Stimulated activated naive B cell treated with anti-CD40 and anti-IgM and Interleukin-4, amounts not matched to agents 10 μg/mL and 1 μg/mL and 100 μg/mL, for 72 hours (primary cell): Measurements from ENCODE around the gene MBNL3.

Experiments
- ATAC-seq, 2 donors: fragments of 150-1000 bp; cut with Tn5 transposase; replicated peaks; 2 replicates each; pipeline ENCODE4 v1.10.0; 2021; ENCODE audit warnings: moderate library complexity in 1 of 2
- DNase-seq: peaks from one replicate; pipeline ENCODE4 v3.0.0; 2021
- H3K27ac Mint-ChIP-seq: one replicate; pipeline ENCODE4 v1.8.0; 2022; ENCODE audit warnings: mild to moderate bottlenecking, mixed read lengths
- H3K27me3 Mint-ChIP-seq, 2 donors: one replicate each; pipeline ENCODE4 v1.8.0; 2022; ENCODE audit warnings: mixed read lengths in 2 of 2
- H3K36me3 Mint-ChIP-seq, 2 donors: one replicate each; pipeline ENCODE4 v1.8.0; 2022; ENCODE audit warnings: mixed read lengths in 2 of 2, mild to moderate bottlenecking in 1 of 2
- H3K4me1 Mint-ChIP-seq, 2 donors: one replicate each; pipeline ENCODE4 v1.8.0; 2022; ENCODE audit warnings: mixed read lengths in 2 of 2, mild to moderate bottlenecking in 1 of 2
- H3K4me3 Mint-ChIP-seq, 2 donors: one replicate each; pipeline ENCODE4 v1.8.0; 2022; ENCODE audit warnings: mild to moderate bottlenecking in 2 of 2, mixed read lengths in 2 of 2, moderate library complexity in 1 of 2
- H3K9me3 Mint-ChIP-seq, 2 donors: one replicate each; pipeline ENCODE4 v1.8.0; 2022; ENCODE audit warnings: mixed read lengths in 2 of 2, mild to moderate bottlenecking in 1 of 2

MBNL3 gene

DNA sequence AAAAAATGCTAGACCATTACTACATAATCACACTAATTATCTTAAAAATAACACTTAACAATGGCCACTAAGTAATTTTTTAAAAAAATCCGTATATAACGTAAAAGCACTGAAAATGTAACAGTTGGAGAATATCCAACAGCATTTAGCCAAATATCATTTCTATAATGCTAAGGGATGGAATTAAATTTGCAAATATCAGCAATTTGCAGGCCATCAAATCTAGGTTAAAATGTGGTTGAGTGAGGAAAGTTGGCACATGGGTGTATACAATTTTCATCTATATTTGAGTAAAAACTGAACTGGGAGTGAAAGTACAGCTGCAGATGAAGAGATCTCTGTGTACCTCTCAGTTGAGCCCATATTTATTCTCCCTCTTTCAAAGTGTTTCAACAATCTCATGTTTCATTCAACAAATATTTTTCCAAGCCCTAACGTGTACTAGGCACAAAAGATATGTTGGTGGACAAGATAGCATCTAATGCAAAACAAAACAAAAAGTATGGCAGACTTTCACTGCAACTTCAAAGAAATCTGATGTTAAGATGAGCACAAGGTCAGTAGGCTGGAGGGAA is 63.0 kb downstream of the MBNL3 start:
- Mint-ChIP-seq H3K27me3 (no peaks in the 10 kb centered on the region), H3K9me3 (no peaks in the 10 kb centered on the region), H3K36me3 (peaks cover 0 to 3% of the 10 kb centered on the region in 2 donors), H3K27ac (no peak overlapping the region), H3K4me1 (peaks cover 10 to 25% of the 10 kb centered on the region in 2 donors), H3K4me3 (no peak overlapping the region)
- DNase-seq (no peak), ATAC-seq (no peak)

DNA sequence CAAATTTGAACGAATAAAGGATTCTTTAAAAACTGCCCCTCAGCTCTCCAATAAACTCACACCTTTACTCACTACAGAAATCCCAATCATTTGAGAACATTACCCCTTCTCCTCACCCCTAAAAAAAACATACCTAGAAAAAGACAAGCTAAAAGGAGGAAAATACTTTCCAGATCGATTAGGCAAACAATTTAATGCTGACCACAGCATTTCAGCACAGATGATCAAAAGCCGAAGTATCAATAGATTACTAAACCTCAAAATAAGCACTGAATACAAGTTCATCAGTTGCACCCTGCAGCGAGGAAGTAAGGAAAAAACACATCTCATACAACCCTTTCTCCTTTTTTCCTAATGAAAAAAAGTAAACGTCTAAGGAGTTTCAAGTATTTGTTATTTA is 65.5 kb downstream of the MBNL3 start:
- Mint-ChIP-seq H3K4me3 (no peak overlapping the region), H3K27ac (peak overlapping the region; percentile 6), H3K27me3 (peaks cover 0 to 3% of the 10 kb centered on the region in 2 donors), H3K36me3 (peaks cover 3 to 4% of the 10 kb centered on the region in 2 donors), H3K4me1 (peaks cover 10 to 25% of the 10 kb centered on the region in 2 donors), H3K9me3 (no peaks in the 10 kb centered on the region)
- DNase-seq (no peak), ATAC-seq (no peak)

DNA sequence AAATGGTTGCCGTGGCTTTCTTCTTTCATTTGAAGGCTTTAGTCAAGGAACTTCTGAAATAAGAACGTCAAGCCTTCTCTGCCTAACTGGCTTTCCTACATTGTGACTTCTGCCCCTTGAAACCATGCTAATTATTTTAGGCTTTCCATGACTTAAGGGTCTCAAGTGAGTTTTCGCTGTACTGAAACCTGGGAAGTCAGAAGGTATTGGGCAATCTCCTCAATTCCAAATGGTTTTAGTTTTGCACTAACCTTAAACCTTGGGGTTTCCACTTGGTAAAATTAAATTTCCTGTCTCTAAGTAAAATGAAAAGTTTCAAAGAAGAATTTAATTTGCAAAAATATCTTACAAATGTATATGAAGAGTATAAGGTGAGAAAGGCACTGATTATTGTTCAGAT is 73.8 kb downstream of the MBNL3 start:
- Mint-ChIP-seq H3K27me3 (peaks cover 0 to 1% of the 10 kb centered on the region in 2 donors), H3K4me1 (peaks cover 7 to 23% of the 10 kb centered on the region in 2 donors), H3K4me3 (no peak overlapping the region), H3K27ac (no peak overlapping the region), H3K9me3 (no peaks in the 10 kb centered on the region), H3K36me3 (peaks cover 1 to 3% of the 10 kb centered on the region in 2 donors)
- DNase-seq (no peak), ATAC-seq (no peak)

DNA sequence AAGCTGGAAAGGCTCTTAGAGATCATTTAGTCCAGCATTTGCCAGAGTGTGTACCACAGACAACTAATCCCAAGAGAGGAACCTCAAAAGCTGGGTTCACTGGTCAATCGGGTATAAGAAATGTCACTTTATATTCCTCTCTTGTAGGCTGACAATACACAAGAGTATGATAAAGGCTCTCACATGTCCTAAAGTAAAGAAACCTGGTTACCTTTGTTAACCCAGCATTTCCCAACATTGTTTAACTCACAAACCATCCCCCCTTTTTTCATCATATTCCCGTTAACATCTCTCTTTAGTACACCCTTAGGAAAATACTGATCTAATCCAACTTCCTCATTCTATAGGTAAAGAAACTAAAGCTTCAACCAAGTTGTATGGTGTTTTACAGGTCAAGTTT is 74.4 kb downstream of the MBNL3 start:
- no peaks in the 10 kb centered on the region for H3K9me3 Mint-ChIP-seq
- H3K27me3 Mint-ChIP-seq, result no peaks in the 10 kb centered on the region
- H3K4me3 Mint-ChIP-seq, result no peak overlapping the region
- ATAC-seq, result no peak
- no peak overlapping the region for H3K27ac Mint-ChIP-seq
- peaks cover 8 to 25% of the 10 kb centered on the region in 2 donors for H3K4me1 Mint-ChIP-seq
- peaks cover 0 to 1% of the 10 kb centered on the region in 2 donors for H3K36me3 Mint-ChIP-seq
- no peak for DNase-seq

DNA sequence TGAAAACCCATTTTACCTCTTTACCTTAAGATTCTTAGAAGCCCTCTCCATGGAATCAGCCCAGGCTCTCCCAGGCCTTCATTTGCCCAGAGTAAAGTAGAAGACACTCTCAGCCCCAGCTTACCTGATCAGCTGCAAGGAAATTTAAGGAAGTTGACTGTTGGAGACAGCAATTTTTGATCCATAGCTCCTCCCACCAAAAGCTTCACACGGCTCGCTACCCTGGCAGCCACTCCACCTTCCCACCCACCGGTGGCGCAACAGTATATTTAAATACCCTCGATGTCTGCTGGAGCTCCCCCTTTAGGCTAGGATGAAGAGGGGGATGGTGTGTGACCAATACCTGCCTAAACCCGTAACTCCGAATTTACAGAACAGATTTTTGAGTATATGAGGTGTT is 75.4 kb downstream of the MBNL3 start:
- no peaks in the 10 kb centered on the region for H3K27me3 Mint-ChIP-seq
- ATAC-seq, result no peak
- peaks cover 0 to 1% of the 10 kb centered on the region in 2 donors for H3K36me3 Mint-ChIP-seq
- H3K4me1 Mint-ChIP-seq, result peaks cover 8 to 25% of the 10 kb centered on the region in 2 donors
- no peak overlapping the region for H3K27ac Mint-ChIP-seq
- DNase-seq, result no peak
- H3K4me3 Mint-ChIP-seq, result no peak overlapping the region
- no peaks in the 10 kb centered on the region for H3K9me3 Mint-ChIP-seq

DNA sequence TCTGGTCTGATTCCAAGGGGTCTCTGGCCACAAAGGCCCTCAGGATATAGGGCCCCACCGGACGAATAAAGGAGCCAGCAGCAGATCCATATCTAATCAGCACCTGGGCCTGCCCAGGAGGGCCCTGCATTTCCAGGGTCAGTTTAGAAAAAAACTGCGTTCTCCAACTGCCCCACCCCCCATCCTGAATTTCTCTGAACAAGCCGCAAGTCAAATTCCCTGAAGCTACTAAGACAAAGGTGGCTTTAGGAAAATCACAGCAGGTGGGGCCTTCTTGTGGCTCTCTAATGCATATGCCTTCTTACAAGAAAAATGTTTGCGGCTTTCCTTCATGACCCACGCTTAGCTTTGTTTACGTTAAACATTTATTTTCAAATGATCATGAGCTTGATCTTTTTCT is 76.6 kb downstream of the MBNL3 start:
- Mint-ChIP-seq H3K27me3 (no peaks in the 10 kb centered on the region), H3K4me3 (no peak overlapping the region), H3K9me3 (no peaks in the 10 kb centered on the region), H3K4me1 (peaks cover 12 to 29% of the 10 kb centered on the region in 2 donors), H3K27ac (no peak overlapping the region), H3K36me3 (peaks cover 0 to 1% of the 10 kb centered on the region in 2 donors)
- DNase-seq (no peak), ATAC-seq (no peak)

DNA sequence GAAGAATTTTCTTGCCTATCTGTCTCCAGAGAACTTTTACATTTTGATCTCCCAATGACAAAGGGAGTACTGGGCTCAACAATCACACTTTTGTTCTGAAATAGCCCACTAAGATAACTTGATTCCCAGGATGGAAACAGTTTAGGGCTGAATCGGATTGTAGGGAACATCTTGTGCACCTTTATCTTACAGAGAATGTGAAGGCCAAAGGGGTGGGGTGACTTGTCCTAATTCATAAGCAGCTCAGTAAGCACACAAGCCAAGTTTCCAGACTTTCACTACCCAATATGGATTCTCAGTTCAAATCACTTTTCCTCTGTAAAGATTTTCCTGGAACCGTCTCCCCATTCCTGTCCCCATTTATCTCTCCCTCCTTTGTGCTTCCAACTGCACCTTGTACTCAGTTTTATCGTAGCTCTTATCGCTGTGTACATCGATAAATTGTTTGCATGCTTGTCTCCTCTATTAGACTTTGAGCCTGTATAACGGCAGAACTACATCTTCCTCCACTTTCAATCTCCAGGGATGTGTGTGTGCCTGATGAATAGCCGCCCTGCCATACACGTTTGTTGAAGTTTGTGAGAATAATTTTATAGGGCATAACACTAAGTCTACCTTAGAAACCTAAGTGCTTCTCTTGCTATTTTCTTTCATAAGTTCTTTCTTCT is 77.4 kb downstream of the MBNL3 start:
- H3K4me1 Mint-ChIP-seq, result peaks cover 12 to 25% of the 10 kb centered on the region in 2 donors
- H3K27ac Mint-ChIP-seq, result no peak overlapping the region
- H3K9me3 Mint-ChIP-seq, result no peaks in the 10 kb centered on the region
- DNase-seq (no peak), ATAC-seq (no peak)
- H3K27me3 Mint-ChIP-seq, result no peaks in the 10 kb centered on the region
- peaks cover 0 to 1% of the 10 kb centered on the region in 2 donors for H3K36me3 Mint-ChIP-seq
- H3K4me3 Mint-ChIP-seq, result no peak overlapping the region

DNA sequence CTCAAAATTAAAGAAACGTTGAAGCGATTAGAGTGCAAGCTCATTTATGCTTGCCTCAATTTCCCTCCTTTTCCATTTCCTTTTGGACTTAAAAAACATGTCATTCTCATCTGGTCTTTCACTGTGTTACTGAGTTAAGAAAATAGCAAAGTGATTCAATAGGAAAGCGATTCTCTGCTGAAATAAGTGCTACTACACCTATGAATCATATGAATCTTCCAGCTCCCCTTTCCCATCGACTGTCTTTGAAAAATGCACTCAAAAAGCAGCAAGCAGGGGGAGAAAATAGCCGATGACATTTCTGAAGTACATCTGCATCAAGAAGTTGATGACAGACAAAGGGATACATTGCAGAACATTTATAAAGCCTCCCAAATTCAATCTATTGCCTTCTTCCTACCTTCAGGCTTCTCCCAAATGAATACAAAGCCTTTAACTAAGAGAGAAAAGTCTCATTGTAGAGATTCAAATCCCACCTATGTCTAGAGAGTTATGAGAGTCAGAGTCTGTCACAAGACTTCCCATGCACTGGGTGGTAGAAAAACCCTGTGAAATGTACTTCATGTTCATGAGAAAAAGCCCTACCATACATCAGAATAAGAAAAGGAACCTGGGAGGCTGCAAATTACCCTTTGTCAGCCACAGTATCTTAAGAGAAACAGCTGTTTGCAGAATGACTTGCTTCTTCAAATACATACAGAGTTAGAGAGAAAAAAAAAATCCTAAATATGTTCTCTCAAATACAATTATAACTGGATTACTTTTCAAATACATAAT is 78.9 kb downstream of the MBNL3 start:
- no peak overlapping the region for H3K27ac Mint-ChIP-seq
- ATAC-seq (peak in 1 of 2 donors; percentile 25), DNase-seq (no peak)
- H3K36me3 Mint-ChIP-seq, result peaks cover 0 to 4% of the 10 kb centered on the region in 2 donors
- H3K4me1 Mint-ChIP-seq, result peaks cover 12 to 19% of the 10 kb centered on the region in 2 donors
- H3K4me3 Mint-ChIP-seq, result no peak overlapping the region
- H3K9me3 Mint-ChIP-seq, result no peaks in the 10 kb centered on the region
- no peaks in the 10 kb centered on the region for H3K27me3 Mint-ChIP-seq

DNA sequence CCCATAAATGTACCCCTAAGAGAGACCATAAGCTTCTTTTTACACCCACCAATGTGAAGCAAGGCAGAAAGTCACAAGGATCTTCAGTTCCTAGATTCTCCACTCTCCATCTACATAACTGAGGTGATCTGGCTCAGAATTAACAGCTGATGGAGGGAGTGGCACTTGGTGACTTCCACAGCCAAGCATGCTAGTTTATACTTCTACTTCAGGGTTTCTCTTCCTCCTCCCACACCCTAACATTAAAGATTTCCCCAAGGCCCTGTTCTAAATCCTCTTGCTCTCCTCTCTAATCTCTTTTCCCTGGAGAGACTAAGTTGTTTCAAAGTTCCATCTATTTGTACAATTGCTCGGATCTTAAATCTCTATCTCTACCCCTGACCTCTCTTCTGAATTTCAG is 81.1 kb downstream of the MBNL3 start:
- DNase-seq, result no peak
- Mint-ChIP-seq H3K27me3 (no peaks in the 10 kb centered on the region), H3K27ac (no peak overlapping the region), H3K4me1 (peaks cover 9 to 12% of the 10 kb centered on the region in 2 donors), H3K36me3 (peaks cover 0 to 4% of the 10 kb centered on the region in 2 donors), H3K9me3 (no peaks in the 10 kb centered on the region), H3K4me3 (peak overlapping the region in 1 of 2 donors; percentile 19)
- ATAC-seq, result peak; percentile 52 to 55

DNA sequence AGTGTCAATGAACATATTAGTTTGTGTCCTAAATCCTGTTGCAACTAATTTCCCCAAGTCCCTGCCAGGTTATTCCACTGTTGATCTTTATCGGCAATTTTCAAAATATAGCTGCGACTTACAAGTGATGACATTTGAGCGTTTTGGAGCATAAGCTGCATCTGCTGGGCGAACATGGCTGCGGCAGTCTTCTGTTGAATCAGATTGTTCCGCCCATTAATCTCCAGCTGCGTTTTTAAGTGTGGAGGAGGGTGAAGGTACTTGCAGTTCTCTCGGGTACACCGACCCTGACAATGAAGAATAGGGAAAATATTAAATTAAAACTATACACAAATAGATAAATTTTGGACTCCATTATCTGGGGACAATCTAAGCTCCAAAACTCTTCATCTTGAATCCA is 82.7 kb downstream of the MBNL3 start:
- Mint-ChIP-seq H3K4me1 (peaks cover 7 to 12% of the 10 kb centered on the region in 2 donors), H3K27me3 (no peaks in the 10 kb centered on the region), H3K36me3 (peaks cover 0 to 4% of the 10 kb centered on the region in 2 donors), H3K9me3 (no peaks in the 10 kb centered on the region), H3K27ac (no peak overlapping the region), H3K4me3 (no peak overlapping the region)
- no peak for ATAC-seq
- DNase-seq, result no peak

DNA sequence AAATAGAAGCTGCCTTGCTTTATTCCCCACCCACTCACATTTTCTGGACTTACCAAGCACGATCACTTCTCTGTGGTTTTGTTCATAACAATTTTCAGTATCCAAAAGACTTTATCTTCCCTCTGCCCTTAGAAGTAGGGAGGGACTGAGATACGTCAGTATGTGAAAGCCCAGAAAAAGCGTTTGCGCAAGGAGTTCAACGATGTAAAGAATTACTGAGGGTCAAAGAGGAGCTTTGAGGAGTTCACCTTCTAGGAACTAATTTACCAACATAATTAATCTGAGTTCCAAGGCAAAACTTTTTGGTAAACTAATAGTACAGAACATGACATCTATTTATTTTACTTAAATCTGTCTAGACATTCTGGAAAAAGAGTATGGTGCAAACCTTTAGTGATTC is 84.6 kb downstream of the MBNL3 start:
- peaks cover 5 to 7% of the 10 kb centered on the region in 2 donors for H3K4me1 Mint-ChIP-seq
- H3K27me3 Mint-ChIP-seq, result no peaks in the 10 kb centered on the region
- H3K9me3 Mint-ChIP-seq, result no peaks in the 10 kb centered on the region
- ATAC-seq, result no peak
- no peak overlapping the region for H3K27ac Mint-ChIP-seq
- DNase-seq, result no peak
- H3K36me3 Mint-ChIP-seq, result peaks cover 0 to 4% of the 10 kb centered on the region in 2 donors
- H3K4me3 Mint-ChIP-seq, result no peak overlapping the region

DNA sequence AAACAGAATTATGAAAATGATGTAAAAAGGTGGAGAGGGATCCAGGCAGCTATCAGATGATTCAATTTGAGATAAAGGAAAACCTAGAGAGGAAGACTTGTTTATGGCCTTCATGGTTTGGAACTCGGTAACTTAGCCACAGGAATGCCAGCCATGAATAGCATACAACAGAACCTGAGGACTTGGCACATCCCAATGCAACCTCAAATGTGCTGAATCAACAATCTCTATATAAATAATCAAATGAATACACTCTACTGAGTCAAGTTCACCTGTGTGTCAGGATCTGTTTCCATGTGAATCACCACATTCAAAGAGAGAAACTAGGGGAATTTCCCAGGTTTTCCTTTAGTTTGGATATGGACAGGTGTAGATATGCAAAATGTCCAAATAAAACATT is 86.9 kb downstream of the MBNL3 start:
- no peaks in the 10 kb centered on the region for H3K27me3 Mint-ChIP-seq
- ATAC-seq, result no peak
- H3K4me3 Mint-ChIP-seq, result no peak overlapping the region
- no peaks in the 10 kb centered on the region for H3K9me3 Mint-ChIP-seq
- peaks cover 0 to 7% of the 10 kb centered on the region in 2 donors for H3K36me3 Mint-ChIP-seq
- H3K4me1 Mint-ChIP-seq, result peaks cover 0 to 1% of the 10 kb centered on the region in 2 donors
- DNase-seq, result no peak
- no peak overlapping the region for H3K27ac Mint-ChIP-seq

DNA sequence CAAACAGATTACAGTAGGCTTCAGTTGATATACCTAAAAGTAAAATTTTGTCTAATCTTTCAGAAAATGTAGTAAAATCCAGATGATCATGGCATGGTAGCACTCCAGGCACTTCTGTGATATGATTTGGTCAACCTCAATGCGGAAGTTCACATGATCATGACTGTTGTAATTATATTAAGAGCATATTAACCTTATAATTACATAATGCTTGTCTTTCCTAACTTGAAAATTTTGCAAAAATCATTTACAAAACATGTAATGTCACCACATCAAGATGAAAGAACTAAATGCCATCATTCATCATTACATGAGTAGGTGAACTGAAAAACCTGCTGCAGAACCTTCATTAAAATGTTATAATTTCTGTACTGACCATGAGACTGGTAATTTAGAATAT is 88.1 kb downstream of the MBNL3 start:
- ATAC-seq, result no peak
- H3K27ac Mint-ChIP-seq, result no peak overlapping the region
- no peak for DNase-seq
- H3K27me3 Mint-ChIP-seq, result no peaks in the 10 kb centered on the region
- peaks cover 0 to 3% of the 10 kb centered on the region in 2 donors for H3K36me3 Mint-ChIP-seq
- H3K9me3 Mint-ChIP-seq, result no peaks in the 10 kb centered on the region
- H3K4me3 Mint-ChIP-seq, result no peak overlapping the region
- peaks cover 0 to 1% of the 10 kb centered on the region in 2 donors for H3K4me1 Mint-ChIP-seq

DNA sequence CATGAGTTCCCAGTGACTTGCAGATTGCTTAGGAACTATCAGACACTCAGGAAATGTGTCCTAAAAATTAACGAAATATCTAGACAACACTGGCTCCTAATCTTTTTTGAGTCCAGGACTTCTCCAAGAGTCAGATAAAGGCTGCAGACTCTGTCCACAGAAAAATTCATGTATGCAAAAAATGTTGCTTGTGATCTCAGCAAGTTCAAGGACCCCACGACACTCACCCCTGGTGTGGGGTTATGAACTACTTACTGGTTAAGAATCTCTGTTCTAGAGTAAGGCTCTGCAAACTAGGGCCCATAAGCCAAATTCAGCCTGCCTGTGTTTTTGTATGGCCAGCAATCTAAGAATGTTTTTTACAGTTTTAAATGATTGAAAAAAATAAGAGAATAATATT is 93.2 kb downstream of the MBNL3 start:
- no peak overlapping the region for H3K4me3 Mint-ChIP-seq
- no peak for ATAC-seq
- H3K9me3 Mint-ChIP-seq, result no peaks in the 10 kb centered on the region
- no peak for DNase-seq
- H3K4me1 Mint-ChIP-seq, result peaks cover 0 to 2% of the 10 kb centered on the region in 2 donors
- no peaks in the 10 kb centered on the region for H3K27me3 Mint-ChIP-seq
- H3K27ac Mint-ChIP-seq, result peak overlapping the region; percentile 5
- peaks cover 3% of the 10 kb centered on the region in 2 donors for H3K36me3 Mint-ChIP-seq

DNA sequence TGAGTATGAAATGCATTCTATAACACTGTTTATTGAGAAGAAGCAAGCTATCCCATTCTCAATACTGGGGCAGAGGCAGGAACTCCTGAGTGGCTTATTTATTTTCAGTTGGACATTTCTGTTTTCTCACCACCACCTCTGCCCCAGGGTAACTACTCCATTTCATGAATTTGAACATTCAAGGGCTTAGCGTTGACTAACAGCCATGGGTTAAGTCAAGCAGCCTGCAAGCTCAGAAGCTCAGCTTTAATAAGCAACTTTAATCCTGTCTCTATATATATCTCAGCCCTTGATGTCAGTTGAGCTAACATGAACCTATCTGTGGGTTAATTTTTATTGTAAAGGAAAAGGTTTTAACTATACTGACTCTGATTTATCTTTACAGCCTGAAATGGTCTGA is 93.8 kb downstream of the MBNL3 start:
- no peaks in the 10 kb centered on the region for H3K9me3 Mint-ChIP-seq

More for the DNA sequence above, 93.8 kb downstream of the MBNL3 start:
- no peak overlapping the region for H3K4me3 Mint-ChIP-seq
- H3K4me1 Mint-ChIP-seq, result peaks cover 0 to 2% of the 10 kb centered on the region in 2 donors
- DNase-seq (no peak), ATAC-seq (no peak)
- H3K36me3 Mint-ChIP-seq, result peaks cover 3% of the 10 kb centered on the region in 2 donors
- H3K27ac Mint-ChIP-seq, result no peak overlapping the region
- H3K27me3 Mint-ChIP-seq, result no peaks in the 10 kb centered on the region
